HL-60 (cell line): ENCODE measurements around the gene HOXD1.

Experiments
- CTCF ChIP-seq: IDR thresholded peaks from one replicate; pipeline ENCODE4 v1.5.1; 2011; ENCODE audit warnings: low read length, control low read depth, inconsistent platforms; ENCODE audit not compliant: insufficient read depth
- GABPA ChIP-seq: IDR thresholded peaks from 2 replicates; pipeline ENCODE4 v1.6.1; 2012; ENCODE audit warnings: low read depth
- POLR2AphosphoS5 ChIP-seq: IDR thresholded peaks from 2 replicates; pipeline ENCODE4 v1.6.1; 2012; ENCODE audit warnings: low read depth
- REST ChIP-seq: IDR thresholded peaks from 2 replicates; pipeline ENCODE4 v1.6.1; 2012; ENCODE audit warnings: low read depth; ENCODE audit not compliant: insufficient replicate concordance
- SPI1 ChIP-seq: IDR thresholded peaks from 2 replicates; pipeline ENCODE4 v1.6.1; 2012; ENCODE audit warnings: low read depth, mild to moderate bottlenecking, borderline replicate concordance

GRCh38 chr2:176145085-176145969 is 43.1 kb upstream of the HOXD1 start:
- no peak for TF ChIP-seq POLR2AphosphoS5
- no peak for TF ChIP-seq CTCF
- TF ChIP-seq GABPA: no peak
- no peak for TF ChIP-seq REST
- no peak for TF ChIP-seq SPI1
